ENCODE results near the gene KRTAP5-4. TPM values are rescaled to one million over a fixed set of nuclear protein-coding genes. Genes with fewer than 3 reads are reported as not detected.
"Not testable (repeated sequence)": the region's sequence is repeated elsewhere in the genome, so short reads cannot be mapped to it uniquely, and the experiment has no call there.

KRTAP5-4 gene
- polyA plus RNA-seq, 3 donors: not detected

GRCh38 chr11:1584661-1585370 is 37.1 kb downstream of the KRTAP5-4 start, which contains the start of gene KRTAP5-1:
TSS of gene KRTAP5-1 (minus strand) at chr11:1585283. CDS start at chr11:1585249, 34 bp downstream.
- not testable (repeated sequence) for DNase-seq (ENCODE audit: extremely low read depth in 1 of 11, low read depth in 9 of 11, low spot score in 4 of 11)

- not testable (repeated sequence) for DNase-seq (ENCODE audit: extremely low read depth in 1 of 11, low read depth in 9 of 11, low spot score in 4 of 11)
Measured at GRCh38 chr11:1582909-1583308, 39.0 kb downstream of the KRTAP5-4 start.

- no peak for DNase-seq (ENCODE audit: extremely low read depth in 1 of 11, low read depth in 9 of 11, low spot score in 4 of 11)
Measured at GRCh38 chr11:1581976-1582375, 40.0 kb downstream of the KRTAP5-4 start.

GRCh38 chr11:1576825-1577224 is 45.1 kb downstream of the KRTAP5-4 start:
- no peak for DNase-seq (ENCODE audit: extremely low read depth in 1 of 11, low read depth in 9 of 11, low spot score in 4 of 11)

- DNase-seq (ENCODE audit: extremely low read depth in 1 of 11, low read depth in 9 of 11, low spot score in 4 of 11): not testable (repeated sequence)
Measured at GRCh38 chr11:1575756-1576155, 46.2 kb downstream of the KRTAP5-4 start.

- no peak for DNase-seq (ENCODE audit: extremely low read depth in 1 of 11, low read depth in 9 of 11, low spot score in 4 of 11)
Measured at GRCh38 chr11:1574933-1575242, 47.0 kb downstream of the KRTAP5-4 start.

GRCh38 chr11:1574238-1574932 is 47.6 kb downstream of the KRTAP5-4 start:
- DNase-seq (ENCODE audit: extremely low read depth in 1 of 11, low read depth in 9 of 11, low spot score in 4 of 11): peak in 2 of 11 donors; percentile 40 to 42

- no peak for DNase-seq (ENCODE audit: extremely low read depth in 1 of 11, low read depth in 9 of 11, low spot score in 4 of 11)
Measured at GRCh38 chr11:1573903-1574237, 48.1 kb downstream of the KRTAP5-4 start.

- no peak for DNase-seq (ENCODE audit: extremely low read depth in 1 of 11, low read depth in 9 of 11, low spot score in 4 of 11)
Measured at GRCh38 chr11:1573077-1573902, 48.6 kb downstream of the KRTAP5-4 start.

- DNase-seq (ENCODE audit: extremely low read depth in 1 of 11, low read depth in 9 of 11, low spot score in 4 of 11): peak in 5 of 11 donors; percentile 64 to 83 (median 73)
Measured at GRCh38 chr11:1572197-1573076, 49.5 kb downstream of the KRTAP5-4 start, which contains the start of gene DUSP8. TSS of gene DUSP8 (minus strand) at chr11:1572271. CDS start at chr11:1565826, 6,445 bp downstream.

- DNase-seq (ENCODE audit: extremely low read depth in 1 of 11, low read depth in 9 of 11, low spot score in 4 of 11): no peak
Measured at GRCh38 chr11:1571760-1572196, 50.2 kb downstream of the KRTAP5-4 start.

Other genes starting within 250 kb of the KRTAP5-4 start
- 1 to 10 TPM in 2 of 3 donors, under 1 TPM in 1; 0.56 to 1.7 (median 1.4) TPM for gene BRSK2, start 232.2 kb downstream of the KRTAP5-4 start, polyA plus RNA-seq (ENCODE audit: insufficient read length in 3 of 3)
- gene MOB2, start 135.4 kb downstream of the KRTAP5-4 start, polyA plus RNA-seq (ENCODE audit: insufficient read length in 3 of 3): 10 to 100 TPM; 30.0 to 34.9 (median 30.0) TPM
- gene DUSP8, start 49.9 kb downstream of the KRTAP5-4 start, polyA plus RNA-seq (ENCODE audit: insufficient read length in 3 of 3): 1 to 10 TPM; 2.5 to 6.6 (median 4.2) TPM
- 1 to 10 TPM in 1 of 3 donors, under 1 TPM in 1, not detected in 1; 0.13 to 1.7 TPM for gene KRTAP5-1, start 36.9 kb downstream of the KRTAP5-4 start, polyA plus RNA-seq (ENCODE audit: insufficient read length in 3 of 3)
- gene KRTAP5-2, start 23.8 kb downstream of the KRTAP5-4 start, polyA plus RNA-seq (ENCODE audit: insufficient read length in 3 of 3): not detected
- gene KRTAP5-3, start 13.7 kb downstream of the KRTAP5-4 start, polyA plus RNA-seq (ENCODE audit: insufficient read length in 3 of 3): not detected
- not detected for gene KRTAP5-5, start 7.6 kb upstream of the KRTAP5-4 start, polyA plus RNA-seq (ENCODE audit: insufficient read length in 3 of 3)
- not detected for gene KRTAP5-6, start 75.1 kb upstream of the KRTAP5-4 start, polyA plus RNA-seq (ENCODE audit: insufficient read length in 3 of 3)
- under 1 TPM; 0.11 to 0.28 (median 0.23) TPM for gene IFITM10, start 128.5 kb upstream of the KRTAP5-4 start, polyA plus RNA-seq (ENCODE audit: insufficient read length in 3 of 3)
- 100 to 1,000 TPM; 195 to 261 (median 236) TPM for gene CTSD, start 141.8 kb upstream of the KRTAP5-4 start, polyA plus RNA-seq (ENCODE audit: insufficient read length in 3 of 3)
- gene SYT8, start 212.9 kb upstream of the KRTAP5-4 start, polyA plus RNA-seq (ENCODE audit: insufficient read length in 3 of 3): under 1 TPM in 2 of 3 donors, not detected in 1; 0.39 to 0.56 TPM
- gene TNNI2, start 216.8 kb upstream of the KRTAP5-4 start, polyA plus RNA-seq (ENCODE audit: insufficient read length in 3 of 3): 1 to 10 TPM in 1 of 3 donors, under 1 TPM in 2; 0.45 to 6.1 (median 0.53) TPM
- 1 to 10 TPM; 4.5 to 9.2 (median 7.9) TPM for gene LSP1, start 230.9 kb upstream of the KRTAP5-4 start, polyA plus RNA-seq (ENCODE audit: insufficient read length in 3 of 3)

Data from renal cortex interstitium (tissue), 11 donors.